Endothelial cell of umbilical vein (primary cell): ENCODE results near the gene ABI3BP. TPM values are rescaled to one million over a fixed set of nuclear protein-coding genes. Genes with fewer than 3 reads are reported as not detected.

Experiments used
- BruUV-seq: library from RNA; stranded (reverse); fragments of 400-500 nt; replicated peaks from 2 replicates; lab custom pipeline; 2021; lab: Mats Ljungman, UMichigan
- CTCF ChIA-PET: fragments of 300-600, 350-600 bp; sonication (Branson Sonifier 250); formaldehyde crosslinking; loops from one replicate; lab custom pipeline; 2021; ENCODE audit warnings: antibody characterized with exemption, inconsistent platforms; lab: Charles Lee
- POLR2A ChIA-PET: fragments of 300-600, 350-600 bp; sonication (Branson Sonifier 250); formaldehyde crosslinking; loops from one replicate; lab custom pipeline; 2021; ENCODE audit warnings: antibody characterized with exemption, inconsistent platforms; lab: Charles Lee
- DNase-seq: peaks from one replicate; pipeline ENCODE4 v3.0.0-alpha.2; 2011; ENCODE audit warnings: low read depth, low spot score
- FAIRE-seq: peaks from 2 replicates; lab custom pipeline; 2011; peaks lifted over from hg19 to GRCh38; lab: Jason Lieb, UNC
- H2AFZ ChIP-seq: 2 replicates; pipeline ENCODE4 v1.6.0; 2012; ENCODE audit warnings: low read depth, low read length, control low read depth, inconsistent platforms
- H3K27ac ChIP-seq: 2 replicates; pipeline ENCODE4 v1.5.1; 2011; ENCODE audit warnings: low read depth, mild to moderate bottlenecking, control low read depth, low read length, moderate library complexity; ENCODE audit not compliant: insufficient read depth
- H3K27me3 ChIP-seq, 2 experiments: 2 replicates each; pipeline versions ENCODE4 v1.6.0 to v1.6.1; 2011; ENCODE audit warnings: low read length in 2 of 2, mixed read lengths in 1 of 2; ENCODE audit not compliant: control insufficient read depth in 2 of 2, insufficient read depth in 2 of 2
- H3K36me3 ChIP-seq, 2 experiments: 2 replicates in 1 of 2; 3 replicates in 1 of 2; pipeline ENCODE4 v1.5.1; 2011; ENCODE audit warnings: low read length in 2 of 2, mild to moderate bottlenecking in 1 of 2, moderate library complexity in 1 of 2; ENCODE audit not compliant: control insufficient read depth in 2 of 2, insufficient read depth in 2 of 2; ENCODE audit errors: extremely low read depth in 1 of 2
- H3K4me1 ChIP-seq: 3 replicates; pipeline ENCODE4 v1.5.1; 2011; ENCODE audit warnings: mild to moderate bottlenecking, low read length; ENCODE audit not compliant: control insufficient read depth, insufficient read depth; ENCODE audit errors: extremely low read depth
- H3K4me2 ChIP-seq: 2 replicates; pipeline ENCODE4 v1.6.1; 2011; ENCODE audit warnings: low read length, control low read depth, mixed read lengths; ENCODE audit not compliant: insufficient read depth
- H3K4me3 ChIP-seq, 3 experiments: fragments of 200-600 bp in 1 of 3; sonication (generic), shearing (Covaris generic) in 1 of 3; replicated peaks in 1 of 3; 2 replicates each; pipeline ENCODE4 v1.5.1; 2011 to 2016; ENCODE audit warnings: control low read depth in 3 of 3, low read length in 3 of 3, mild to moderate bottlenecking in 2 of 3, inconsistent platforms in 1 of 3, low read depth in 1 of 3, moderate library complexity in 1 of 3; ENCODE audit not compliant: insufficient read depth in 1 of 3
- H3K79me2 ChIP-seq: 2 replicates; pipeline ENCODE4 v1.6.0; 2012; ENCODE audit warnings: low read length, inconsistent platforms; ENCODE audit not compliant: control insufficient read depth, insufficient read depth
- H3K9ac ChIP-seq: replicated peaks from 2 replicates; pipeline ENCODE3; 2011; ENCODE audit warnings: low read length, control low read depth; ENCODE audit not compliant: insufficient read depth; ENCODE audit errors: extremely low read depth
- H3K9me1 ChIP-seq: replicated peaks from 3 replicates; pipeline ENCODE4 v1.6.0; 2011; ENCODE audit warnings: mild to moderate bottlenecking, low read length; ENCODE audit not compliant: control insufficient read depth, insufficient read depth; ENCODE audit errors: extremely low read depth
- H3K9me3 ChIP-seq: replicated peaks from 2 replicates; pipeline ENCODE4 v1.5.1; 2012; ENCODE audit warnings: low read length, inconsistent platforms; ENCODE audit not compliant: control insufficient read depth, insufficient read depth
- H4K20me1 ChIP-seq: replicated peaks from 2 replicates; pipeline ENCODE3; 2011; ENCODE audit warnings: mild to moderate bottlenecking, low read length; ENCODE audit not compliant: control insufficient read depth, insufficient read depth; ENCODE audit errors: extremely low read depth
- EZH2 ChIP-seq: IDR thresholded peaks from 2 replicates; pipeline ENCODE4 v1.6.1; 2012; ENCODE audit warnings: borderline replicate concordance, low read depth, mild to moderate bottlenecking, moderate library complexity, low read length, inconsistent platforms; ENCODE audit not compliant: severe bottlenecking
- FOS ChIP-seq: IDR thresholded peaks from 2 replicates; pipeline ENCODE4 v1.6.1; 2011; ENCODE audit warnings: mild to moderate bottlenecking, low read length, moderate library complexity, borderline replicate concordance; ENCODE audit not compliant: insufficient read depth
- GATA2 ChIP-seq: IDR thresholded peaks from 2 replicates; pipeline ENCODE4 v1.7.0; 2011; ENCODE audit warnings: low read depth, mild to moderate bottlenecking, moderate library complexity, mixed read lengths, low read length; ENCODE audit not compliant: insufficient read length, insufficient read depth
- JUN ChIP-seq: IDR thresholded peaks from 2 replicates; pipeline ENCODE4 v1.6.1; 2011; ENCODE audit warnings: borderline replicate concordance, low read depth; ENCODE audit not compliant: insufficient read length, insufficient read depth
- MYC ChIP-seq: IDR thresholded peaks from one replicate; pipeline ENCODE4 v1.6.1; 2011; ENCODE audit warnings: mild to moderate bottlenecking, low read depth, low read length
- POLR2A ChIP-seq: IDR thresholded peaks from 2 replicates; pipeline ENCODE4 v1.6.1; 2012; ENCODE audit warnings: low read depth, mild to moderate bottlenecking, control low read depth, low read length
- POLR2AphosphoS5 ChIP-seq: IDR thresholded peaks from 2 replicates; pipeline ENCODE4 v1.6.1; 2012; ENCODE audit warnings: low read depth, mild to moderate bottlenecking, control low read depth, low read length, moderate library complexity; ENCODE audit not compliant: insufficient read depth
- dilution Hi-C: fragments of 300-500 bp; cut with MboI; formaldehyde crosslinking; loops from one replicate; pipeline ENCODE4 v1.15.0; 2019; ENCODE audit warnings: low sequenced_read_pairs; ENCODE audit not compliant: extremely low pct_ligation_motif_present
- intact Hi-C: fragments of 100-400 bp; cut with micrococcal nuclease; formaldehyde crosslinking; loops from one replicate; pipeline ENCODE4 v1.10.0; 2022
- polyA plus RNA-seq, 4 experiments: library from polyadenylated mRNA; depleted of rRNA in 3 of 4; stranded (reverse) in 3 of 4; unstranded in 1 of 4; fragments of >200 nt; gene quantifications; 2 replicates each; pipeline versions ENCODE4 v1.2.1 to v1.2.3, GENCODE V29; 2011 to 2012; ENCODE audit warnings: missing spikeins in 1 of 4
- total RNA-seq: library from RNA; stranded (reverse); gene quantifications from 2 replicates; pipeline ENCODE4 v1.2.3, GENCODE V29; 2021
- TF ChIP-seq, protein P1 (sequence below), 2 donors: IDR thresholded peaks; 1 replicate in 1 of 2; 2 replicates in 1 of 2; pipeline ENCODE4 v1.5.1; 2011; ENCODE audit warnings: low read length in 2 of 2, mild to moderate bottlenecking in 2 of 2, moderate library complexity in 2 of 2, control low read depth in 1 of 2, inconsistent platforms in 1 of 2, low read depth in 1 of 2; ENCODE audit not compliant: insufficient read depth in 1 of 2; ENCODE audit errors: extremely low read depth in 1 of 2
- TF ChIP-seq, protein P2 (sequence below): IDR thresholded peaks from 2 replicates; pipeline ENCODE4 v1.6.1; 2011; ENCODE audit not compliant: insufficient read depth, insufficient read length

ABI3BP gene
- total and polyA plus RNA-seq, 2 donors (not counting 3 experiments of a cell fraction or from before 2014, with no cell fraction given): 78.1 to 106 TPM

DNA sequence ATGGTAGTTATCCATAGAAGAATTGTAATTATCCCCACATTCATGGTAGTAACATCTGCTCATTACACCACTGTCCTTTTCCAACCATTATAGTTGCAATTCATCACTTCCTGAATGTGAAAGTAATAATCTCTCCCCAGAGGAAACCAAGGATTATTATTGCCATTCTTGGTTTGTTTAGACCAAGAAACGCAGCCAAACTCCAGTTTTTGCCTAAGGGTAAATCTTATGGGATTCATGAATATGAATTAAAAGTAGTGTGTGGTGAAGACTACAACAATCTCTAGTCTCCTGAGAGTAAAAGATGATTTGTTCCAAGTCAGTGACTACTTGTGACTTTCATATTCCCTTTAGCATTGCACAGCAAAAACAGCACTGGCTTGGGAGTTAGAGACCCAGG lies 45.7 kb upstream of the ABI3BP start:
- H3K9me1 ChIP-seq: no peaks in the 10 kb centered on the region
- H2AFZ ChIP-seq: no peak overlapping the region
- H3K4me2 ChIP-seq: no peak overlapping the region
- dilution Hi-C loops: no loop called here
- H3K36me3 ChIP-seq: no peaks in the 10 kb centered on the region
- DNase-seq (no peak), FAIRE-seq (no peak)
- H4K20me1 ChIP-seq: no peaks in the 10 kb centered on the region
- ChIA-PET POLR2A (no interaction called here), CTCF (interaction anchor here (0.7 to 1.9 kb wide), 2 partner anchors 30 to 157 kb away, joined by 3 to 6 read pairs; no protein-coding TSS in a partner anchor)
- no peak overlapping the region for H3K27ac ChIP-seq
- TF ChIP-seq, protein P1, sequence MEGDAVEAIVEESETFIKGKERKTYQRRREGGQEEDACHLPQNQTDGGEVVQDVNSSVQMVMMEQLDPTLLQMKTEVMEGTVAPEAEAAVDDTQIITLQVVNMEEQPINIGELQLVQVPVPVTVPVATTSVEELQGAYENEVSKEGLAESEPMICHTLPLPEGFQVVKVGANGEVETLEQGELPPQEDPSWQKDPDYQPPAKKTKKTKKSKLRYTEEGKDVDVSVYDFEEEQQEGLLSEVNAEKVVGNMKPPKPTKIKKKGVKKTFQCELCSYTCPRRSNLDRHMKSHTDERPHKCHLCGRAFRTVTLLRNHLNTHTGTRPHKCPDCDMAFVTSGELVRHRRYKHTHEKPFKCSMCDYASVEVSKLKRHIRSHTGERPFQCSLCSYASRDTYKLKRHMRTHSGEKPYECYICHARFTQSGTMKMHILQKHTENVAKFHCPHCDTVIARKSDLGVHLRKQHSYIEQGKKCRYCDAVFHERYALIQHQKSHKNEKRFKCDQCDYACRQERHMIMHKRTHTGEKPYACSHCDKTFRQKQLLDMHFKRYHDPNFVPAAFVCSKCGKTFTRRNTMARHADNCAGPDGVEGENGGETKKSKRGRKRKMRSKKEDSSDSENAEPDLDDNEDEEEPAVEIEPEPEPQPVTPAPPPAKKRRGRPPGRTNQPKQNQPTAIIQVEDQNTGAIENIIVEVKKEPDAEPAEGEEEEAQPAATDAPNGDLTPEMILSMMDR (IDR thresholded peaks at IDR 0.05; ENCODE audit: extremely low read depth in 1 of 2, insufficient read depth in 1 of 2, low read depth in 1 of 2, low read length in 2 of 2): no peak
- no peak for TF ChIP-seq MYC
- TF ChIP-seq POLR2A: no peak
- no peak for TF ChIP-seq JUN
- TF ChIP-seq POLR2AphosphoS5: no peak
- no peak for TF ChIP-seq GATA2
- TF ChIP-seq, protein P2, sequence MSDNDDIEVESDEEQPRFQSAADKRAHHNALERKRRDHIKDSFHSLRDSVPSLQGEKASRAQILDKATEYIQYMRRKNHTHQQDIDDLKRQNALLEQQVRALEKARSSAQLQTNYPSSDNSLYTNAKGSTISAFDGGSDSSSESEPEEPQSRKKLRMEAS: no peak
- no peak for TF ChIP-seq FOS
- TF ChIP-seq EZH2: no peak
- H3K9ac ChIP-seq: no peak overlapping the region
- intact Hi-C loops: no loop called here
- no peak overlapping the region for H3K4me3 ChIP-seq
- no TSS peak for BruUV-seq
- H3K9me3 ChIP-seq: no peaks in the 10 kb centered on the region
- H3K27me3 ChIP-seq: no peaks in the 10 kb centered on the region
- H3K4me1 ChIP-seq: peaks cover 18% of the 10 kb centered on the region
- no peaks in the 10 kb centered on the region for H3K79me2 ChIP-seq
